IMR-90 (cell line): Measurements from ENCODE around the gene PIGM.

ENCODE experiments used
- BHLHE40 ChIP-seq: fragments of 150-350 bp; IDR thresholded peaks from 2 replicates; pipeline ENCODE4 v1.6.1; 2016; ENCODE audit warnings: mild to moderate bottlenecking, low read depth, low read length
- CEBPB ChIP-seq: IDR thresholded peaks from 2 replicates; pipeline ENCODE4 v1.6.1; 2012; ENCODE audit warnings: low read depth, low read length, improper control_type of control experiment
- FOS ChIP-seq: fragments of 150-350 bp; IDR thresholded peaks from 2 replicates; pipeline ENCODE4 v1.6.1; 2016; ENCODE audit warnings: low read depth, low read length
- MAFK ChIP-seq: IDR thresholded peaks from 2 replicates; pipeline ENCODE4 v1.6.1; 2012; ENCODE audit warnings: low read depth, low read length, improper control_type of control experiment
- MAZ ChIP-seq: IDR thresholded peaks from 2 replicates; pipeline ENCODE4 v1.6.1; 2012; ENCODE audit warnings: low read depth, mild to moderate bottlenecking, low read length, improper control_type of control experiment, moderate library complexity, borderline replicate concordance
- POLR2A ChIP-seq: IDR thresholded peaks from 2 replicates; pipeline ENCODE4 v1.6.1; 2012; ENCODE audit warnings: mild to moderate bottlenecking, low read depth, low read length
- RAD21 ChIP-seq: IDR thresholded peaks from 2 replicates; pipeline ENCODE4 v1.6.1; 2012; ENCODE audit warnings: low read length, improper control_type of control experiment
- SMC3 ChIP-seq: fragments of 150-350 bp; IDR thresholded peaks from 2 replicates; pipeline ENCODE4 v1.6.1; 2016; ENCODE audit warnings: low read depth, mild to moderate bottlenecking, antibody characterized with exemption, low read length, moderate library complexity
- TF ChIP-seq, protein P1 (sequence below): conservative IDR thresholded peaks from 2 replicates; pipeline ENCODE4 v1.5.1; 2012; ENCODE audit warnings: mild to moderate bottlenecking, low read depth, low read length, improper control_type of control experiment
- TF ChIP-seq, protein P2 (sequence below): fragments of 150-350 bp; IDR thresholded peaks from 2 replicates; pipeline ENCODE4 v1.6.1; 2017; ENCODE audit warnings: mild to moderate bottlenecking, antibody characterized with exemption, low read length, low read depth
- TF ChIP-seq, protein P3 (sequence below): fragments of 150-350 bp; IDR thresholded peaks from 2 replicates; pipeline ENCODE4 v1.6.1; 2016; ENCODE audit warnings: low read depth, mild to moderate bottlenecking, low read length, moderate library complexity, borderline replicate concordance

DNA sequence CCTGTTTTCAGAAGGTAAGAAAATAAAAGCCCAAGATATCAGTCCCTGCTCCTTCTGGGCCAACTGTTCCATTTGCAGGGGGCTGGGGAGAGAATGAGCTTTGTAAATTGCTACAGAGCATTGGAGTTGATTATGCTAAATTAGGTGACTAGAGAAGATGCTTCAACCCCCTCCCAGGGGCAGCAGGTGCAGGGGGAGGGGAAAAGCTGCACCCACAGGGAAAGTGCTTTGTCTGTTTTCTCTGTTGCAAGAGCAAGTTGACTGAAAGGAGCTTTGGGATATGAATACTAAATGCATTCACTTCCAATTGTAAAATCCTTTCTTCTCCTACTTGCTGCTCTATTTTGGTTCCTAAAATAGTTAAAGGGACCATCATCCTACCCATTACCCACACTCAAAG is 16.5 kb upstream of the PIGM start:
- TF ChIP-seq CEBPB (no peak), FOS (no peak), BHLHE40 (no peak), POLR2A (no peak), MAFK (no peak), SMC3 (no peak), MAZ (no peak), RAD21 (no peak)
- TF ChIP-seq, protein P1, sequence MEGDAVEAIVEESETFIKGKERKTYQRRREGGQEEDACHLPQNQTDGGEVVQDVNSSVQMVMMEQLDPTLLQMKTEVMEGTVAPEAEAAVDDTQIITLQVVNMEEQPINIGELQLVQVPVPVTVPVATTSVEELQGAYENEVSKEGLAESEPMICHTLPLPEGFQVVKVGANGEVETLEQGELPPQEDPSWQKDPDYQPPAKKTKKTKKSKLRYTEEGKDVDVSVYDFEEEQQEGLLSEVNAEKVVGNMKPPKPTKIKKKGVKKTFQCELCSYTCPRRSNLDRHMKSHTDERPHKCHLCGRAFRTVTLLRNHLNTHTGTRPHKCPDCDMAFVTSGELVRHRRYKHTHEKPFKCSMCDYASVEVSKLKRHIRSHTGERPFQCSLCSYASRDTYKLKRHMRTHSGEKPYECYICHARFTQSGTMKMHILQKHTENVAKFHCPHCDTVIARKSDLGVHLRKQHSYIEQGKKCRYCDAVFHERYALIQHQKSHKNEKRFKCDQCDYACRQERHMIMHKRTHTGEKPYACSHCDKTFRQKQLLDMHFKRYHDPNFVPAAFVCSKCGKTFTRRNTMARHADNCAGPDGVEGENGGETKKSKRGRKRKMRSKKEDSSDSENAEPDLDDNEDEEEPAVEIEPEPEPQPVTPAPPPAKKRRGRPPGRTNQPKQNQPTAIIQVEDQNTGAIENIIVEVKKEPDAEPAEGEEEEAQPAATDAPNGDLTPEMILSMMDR: no peak
- TF ChIP-seq, protein P2, sequence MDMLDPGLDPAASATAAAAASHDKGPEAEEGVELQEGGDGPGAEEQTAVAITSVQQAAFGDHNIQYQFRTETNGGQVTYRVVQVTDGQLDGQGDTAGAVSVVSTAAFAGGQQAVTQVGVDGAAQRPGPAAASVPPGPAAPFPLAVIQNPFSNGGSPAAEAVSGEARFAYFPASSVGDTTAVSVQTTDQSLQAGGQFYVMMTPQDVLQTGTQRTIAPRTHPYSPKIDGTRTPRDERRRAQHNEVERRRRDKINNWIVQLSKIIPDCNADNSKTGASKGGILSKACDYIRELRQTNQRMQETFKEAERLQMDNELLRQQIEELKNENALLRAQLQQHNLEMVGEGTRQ: no peak
- TF ChIP-seq, protein P3, sequence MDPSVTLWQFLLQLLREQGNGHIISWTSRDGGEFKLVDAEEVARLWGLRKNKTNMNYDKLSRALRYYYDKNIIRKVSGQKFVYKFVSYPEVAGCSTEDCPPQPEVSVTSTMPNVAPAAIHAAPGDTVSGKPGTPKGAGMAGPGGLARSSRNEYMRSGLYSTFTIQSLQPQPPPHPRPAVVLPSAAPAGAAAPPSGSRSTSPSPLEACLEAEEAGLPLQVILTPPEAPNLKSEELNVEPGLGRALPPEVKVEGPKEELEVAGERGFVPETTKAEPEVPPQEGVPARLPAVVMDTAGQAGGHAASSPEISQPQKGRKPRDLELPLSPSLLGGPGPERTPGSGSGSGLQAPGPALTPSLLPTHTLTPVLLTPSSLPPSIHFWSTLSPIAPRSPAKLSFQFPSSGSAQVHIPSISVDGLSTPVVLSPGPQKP: no peak
